SU-DHL-6 (cell line): Measurements from ENCODE around the gene TENM4.

ENCODE experiments used
- CTCF ChIP-seq: fragments of 200-600 bp; sonication (generic); IDR thresholded peaks from one replicate; pipeline ENCODE4 v1.5.1; 2017; ENCODE audit warnings: antibody characterized with exemption, mild to moderate bottlenecking, low read length, moderate library complexity; ENCODE audit not compliant: insufficient read depth, poor library complexity, severe bottlenecking
- EZH2phosphoT487 ChIP-seq: fragments of 200-600 bp; sonication (generic), shearing (Covaris generic); conservative IDR thresholded peaks from 2 replicates; pipeline ENCODE4 v1.6.1; 2018; ENCODE audit warnings: mild to moderate bottlenecking, antibody characterized with exemption, low read length, moderate library complexity, mixed read lengths

- no peak for TF ChIP-seq CTCF
- no peak for TF ChIP-seq EZH2phosphoT487
Measured at GRCh38 chr11:79173615-79174014, 267.2 kb downstream of the TENM4 start.
